KMS-11 (cell line): ENCODE measurements around the gene TRUB2.

Experiments used
- H2AFZ ChIP-seq: fragments of 200-600 bp; sonication (generic); 2 replicates; pipeline ENCODE4 v1.6.1; 2016; ENCODE audit warnings: antibody characterized with exemption, mixed run types, low read depth
- H3K27ac ChIP-seq: fragments of 200-600 bp; sonication (generic); 2 replicates; pipeline ENCODE4 v1.6.1; 2016; ENCODE audit warnings: mild to moderate bottlenecking, mixed run types
- H3K27me3 ChIP-seq: fragments of 200-600 bp; sonication (generic); 2 replicates; pipeline ENCODE4 v1.6.1; 2017; ENCODE audit warnings: mild to moderate bottlenecking, low read depth, mixed run types, moderate library complexity; ENCODE audit not compliant: insufficient read depth
- H3K36me3 ChIP-seq: fragments of 200-600 bp; sonication (generic); 2 replicates; pipeline ENCODE4 v1.6.1; 2017; ENCODE audit warnings: mild to moderate bottlenecking, mixed run types; ENCODE audit not compliant: insufficient read depth
- H3K4me1 ChIP-seq: fragments of 200-600 bp; sonication (generic); 2 replicates; pipeline ENCODE4 v1.6.1; 2016; ENCODE audit warnings: mild to moderate bottlenecking, low read depth, mixed run types; ENCODE audit not compliant: poor library complexity, severe bottlenecking
- H3K4me2 ChIP-seq: fragments of 200-600 bp; sonication (generic); 2 replicates; pipeline ENCODE4 v1.7.0; 2016; ENCODE audit warnings: mild to moderate bottlenecking, mixed run types
- H3K4me3 ChIP-seq: fragments of 200-600 bp; sonication (generic); IDR thresholded peaks from 2 replicates; pipeline ENCODE4 v1.6.1; 2017; ENCODE audit warnings: low read depth, low read length, mixed read lengths; ENCODE audit not compliant: insufficient read depth
- H3K79me2 ChIP-seq: fragments of 200-600 bp; sonication (generic); 2 replicates; pipeline ENCODE4 v1.6.1; 2016; ENCODE audit warnings: low read depth, mixed run types; ENCODE audit not compliant: insufficient read depth
- H3K9ac ChIP-seq: fragments of 200-600 bp; sonication (generic); 2 replicates; pipeline ENCODE4 v1.6.1; 2016; ENCODE audit warnings: mild to moderate bottlenecking, mixed run types
- H4K20me1 ChIP-seq: fragments of 200-600 bp; sonication (generic); 2 replicates; pipeline ENCODE4 v1.6.1; 2016; ENCODE audit warnings: mild to moderate bottlenecking, mixed run types; ENCODE audit not compliant: insufficient read depth
- TF ChIP-seq, protein P1 (sequence below): fragments of 200-600 bp; sonication (generic); conservative IDR thresholded peaks from 2 replicates; pipeline ENCODE4 v1.6.1; 2017; ENCODE audit warnings: low read depth, mild to moderate bottlenecking, antibody characterized with exemption, low read length, moderate library complexity, mixed read lengths

TRUB2 gene

DNA sequence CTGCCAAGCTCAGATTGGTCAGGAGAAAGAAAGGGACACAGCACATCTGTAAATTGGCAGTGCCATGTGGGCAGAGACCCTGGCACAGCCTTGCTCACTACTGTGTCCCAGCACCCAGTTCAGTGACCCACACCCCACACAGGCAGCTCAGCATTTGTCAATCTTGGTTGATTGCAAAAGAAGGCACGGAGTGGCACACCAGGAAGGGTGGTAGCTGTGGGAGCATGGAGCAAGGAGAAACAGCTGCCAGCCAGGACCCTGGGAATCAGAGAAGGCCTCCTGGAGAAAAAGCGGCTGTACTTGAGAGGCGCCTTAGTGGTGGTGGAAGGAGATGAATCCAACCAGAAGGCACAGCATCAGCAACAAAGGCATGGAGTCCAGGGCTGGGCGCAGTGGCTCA is 21.6 kb upstream of the TRUB2 start:
- H2AFZ ChIP-seq = no peak overlapping the region
- H3K27ac ChIP-seq = no peak overlapping the region
- H4K20me1 ChIP-seq = no peaks in the 10 kb centered on the region
- no peaks in the 10 kb centered on the region for H3K36me3 ChIP-seq
- H3K27me3 ChIP-seq = no peaks in the 10 kb centered on the region
- peaks cover 11% of the 10 kb centered on the region for H3K4me1 ChIP-seq
- H3K79me2 ChIP-seq = no peaks in the 10 kb centered on the region
- no peak overlapping the region for H3K9ac ChIP-seq
- no peak overlapping the region for H3K4me2 ChIP-seq
- TF ChIP-seq, protein P1, sequence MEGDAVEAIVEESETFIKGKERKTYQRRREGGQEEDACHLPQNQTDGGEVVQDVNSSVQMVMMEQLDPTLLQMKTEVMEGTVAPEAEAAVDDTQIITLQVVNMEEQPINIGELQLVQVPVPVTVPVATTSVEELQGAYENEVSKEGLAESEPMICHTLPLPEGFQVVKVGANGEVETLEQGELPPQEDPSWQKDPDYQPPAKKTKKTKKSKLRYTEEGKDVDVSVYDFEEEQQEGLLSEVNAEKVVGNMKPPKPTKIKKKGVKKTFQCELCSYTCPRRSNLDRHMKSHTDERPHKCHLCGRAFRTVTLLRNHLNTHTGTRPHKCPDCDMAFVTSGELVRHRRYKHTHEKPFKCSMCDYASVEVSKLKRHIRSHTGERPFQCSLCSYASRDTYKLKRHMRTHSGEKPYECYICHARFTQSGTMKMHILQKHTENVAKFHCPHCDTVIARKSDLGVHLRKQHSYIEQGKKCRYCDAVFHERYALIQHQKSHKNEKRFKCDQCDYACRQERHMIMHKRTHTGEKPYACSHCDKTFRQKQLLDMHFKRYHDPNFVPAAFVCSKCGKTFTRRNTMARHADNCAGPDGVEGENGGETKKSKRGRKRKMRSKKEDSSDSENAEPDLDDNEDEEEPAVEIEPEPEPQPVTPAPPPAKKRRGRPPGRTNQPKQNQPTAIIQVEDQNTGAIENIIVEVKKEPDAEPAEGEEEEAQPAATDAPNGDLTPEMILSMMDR = no peak
- no peak overlapping the region for H3K4me3 ChIP-seq

DNA sequence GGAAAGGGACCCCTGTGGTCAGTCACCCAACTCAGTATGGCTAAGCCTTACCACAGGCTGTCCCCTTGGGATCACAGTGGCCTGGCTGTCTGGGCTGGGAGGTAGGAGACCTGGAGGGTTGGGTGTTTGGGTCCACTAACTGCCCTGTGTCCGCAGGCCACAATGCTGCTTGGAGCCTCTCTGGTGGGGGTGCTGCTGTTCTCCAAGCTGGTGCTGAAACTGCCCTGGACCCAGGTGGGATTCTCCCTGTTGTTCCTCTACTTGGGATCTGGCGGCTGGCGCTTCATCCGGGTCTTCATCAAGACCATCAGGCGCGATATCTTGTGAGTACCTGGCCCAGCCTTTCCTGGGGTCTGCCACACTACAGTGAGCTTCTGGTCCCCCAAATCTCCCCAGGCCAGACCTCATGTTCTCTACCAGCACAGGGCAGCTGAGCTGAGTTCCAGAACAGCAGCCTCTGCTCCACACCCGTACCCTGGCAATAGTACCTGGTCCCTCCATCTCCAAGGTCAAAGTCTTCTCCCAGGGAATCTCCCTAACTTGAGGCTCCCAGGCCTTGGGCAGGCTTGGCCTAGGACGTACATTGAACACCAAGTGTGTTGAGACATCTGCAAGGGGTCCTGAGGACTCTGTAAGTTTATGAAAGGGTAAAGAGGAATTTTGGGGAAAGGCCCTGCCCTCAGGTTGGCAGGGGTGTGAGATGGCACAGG is 20.9 kb upstream of the TRUB2 start:
- TF ChIP-seq, protein P1 = no peak
- Histone ChIP-seq H2AFZ (no peak overlapping the region), H3K4me3 (no peak overlapping the region), H3K4me1 (peaks cover 14% of the 10 kb centered on the region), H3K36me3 (no peaks in the 10 kb centered on the region), H4K20me1 (no peaks in the 10 kb centered on the region), H3K27me3 (no peaks in the 10 kb centered on the region), H3K4me2 (no peak overlapping the region), H3K9ac (no peak overlapping the region), H3K79me2 (no peaks in the 10 kb centered on the region), H3K27ac (no peak overlapping the region)

- no peaks in the 10 kb centered on the region for H4K20me1 ChIP-seq
- H3K27me3 ChIP-seq = no peaks in the 10 kb centered on the region
- H3K4me3 ChIP-seq = no peak overlapping the region
- TF ChIP-seq, protein P1 = peak; percentile 72
- H3K9ac ChIP-seq = peak overlapping the region; percentile 37; the same call in 1 of the 2 replicates
- no peaks in the 10 kb centered on the region for H3K36me3 ChIP-seq
- peak overlapping the region; percentile 93 for H2AFZ ChIP-seq
- no peak overlapping the region for H3K27ac ChIP-seq
- H3K79me2 ChIP-seq = no peaks in the 10 kb centered on the region
- peaks cover 14% of the 10 kb centered on the region for H3K4me1 ChIP-seq
- H3K4me2 ChIP-seq = peak overlapping the region; percentile 88
Observed at GRCh38 chr9:128341435-128341849, 19.2 kb upstream of the TRUB2 start.

GRCh38 chr9:128340691-128341434 is 18.6 kb upstream of the TRUB2 start:
- Histone ChIP-seq H3K27ac (peak overlapping the region; percentile 22; the same call in 1 of the 2 replicates), H3K9ac (peak overlapping the region; percentile 37; the same call in 1 of the 2 replicates), H3K4me3 (no peak overlapping the region), H3K79me2 (no peaks in the 10 kb centered on the region), H3K4me1 (peaks cover 14% of the 10 kb centered on the region), H2AFZ (peak overlapping the region; percentile 93), H3K4me2 (peak overlapping the region; percentile 88), H3K27me3 (no peaks in the 10 kb centered on the region), H3K36me3 (no peaks in the 10 kb centered on the region), H4K20me1 (no peaks in the 10 kb centered on the region)
- TF ChIP-seq, protein P1 = no peak
